Right cardiac atrium (tissue), 5 donors: ENCODE results near the gene GULP1. TPM values are rescaled to one million over a fixed set of nuclear protein-coding genes. Genes with fewer than 3 reads are reported as not detected.
"Not testable (repeated sequence)": the region's sequence is repeated elsewhere in the genome, so short reads cannot be mapped to it uniquely, and the experiment has no call there.

Source experiments
- ATAC-seq, 2 donors: fragments of 200-7000 bp; cut with Tn5 transposase; one replicate each; pipeline versions ENCODE4 v1.8.0 to v1.9.1; 2020; ENCODE audit warnings: moderate library complexity in 2 of 2, mild to moderate bottlenecking in 1 of 2
- DNase-seq, 3 donors: peaks; one replicate each; pipeline ENCODE4 v3.0.0-alpha.2; 2020
- H3K27ac ChIP-seq: one replicate; pipeline ENCODE4 v1.5.1; 2013; ENCODE audit warnings: mild to moderate bottlenecking, low read length, control low read depth, moderate library complexity
- H3K27me3 ChIP-seq: one replicate; pipeline ENCODE4 v1.6.1; 2013; ENCODE audit not compliant: control insufficient read depth, insufficient read depth
- H3K4me1 ChIP-seq: one replicate; pipeline ENCODE4 v1.6.1; 2013; ENCODE audit warnings: low read length; ENCODE audit not compliant: control insufficient read depth, insufficient read depth
- H3K4me3 ChIP-seq: one replicate; pipeline ENCODE4 v1.5.1; 2013; ENCODE audit warnings: low read length, control low read depth
- H3K9me3 ChIP-seq: one replicate; pipeline ENCODE4 v1.6.1; 2013; ENCODE audit warnings: low read length; ENCODE audit not compliant: control insufficient read depth
- WGBS: extraction: QIAGEN DNeasy Blood & Tissue Kit; methylation state at CpG from one replicate; pipeline ENCODE4 v1.1.7; 2013; 5-methylcytosine and 5-hydroxymethylcytosine counted together
- intact Hi-C, 4 donors: fragments of 100-400 bp; cut with DNase I; formaldehyde crosslinking; loops; one replicate each; pipeline versions ENCODE4 v1.11.0 to v1.14.0; 2022 to 2023
- polyA plus RNA-seq: library from polyadenylated mRNA; stranded (reverse); fragments of 200-250 nt; gene quantifications from one replicate; pipeline ENCODE4 v1.2.3, GENCODE V29; 2013
- total RNA-seq, 4 donors: library from RNA; stranded (reverse); fragmentation: NEBNext Ultra II Directional; extraction: Animal tissue kit (Norgen Biotek cat#: 25700); gene quantifications; one replicate each; pipeline ENCODE4 v1.2.1, GENCODE V29; 2021
- donor health status: healthy with polysubstance abuse.
- donor health status: DM: no; HTN: yes; CAD: no.
- donor health status: DM: no; HTN: no; CAD: no.
- donor health status: DM: no; HTN: yes; CAD: no; lungs with severe emphysema.
- donor health status: DM: yes; HTN: yes; CAD: no.

The GULP1 gene
- total and polyA plus RNA-seq, 5 donors = 3.5 to 14.4 (median 11.0) TPM

GRCh38 chr2:188580738-188581137 is 289.1 kb downstream of the GULP1 start:
- Histone ChIP-seq H3K9me3 (no peaks in the 10 kb centered on the region), H3K27me3 (no peaks in the 10 kb centered on the region), H3K4me3 (no peak overlapping the region), H3K4me1 (no peaks in the 10 kb centered on the region), H3K27ac (no peak overlapping the region)
- intact Hi-C loops = no loop called here
- DNase-seq (no peak), ATAC-seq (no peak)
- WGBS = 68% methylated on average over 5 of the region's 5 CpGs

- Histone ChIP-seq H3K4me1 (no peaks in the 10 kb centered on the region), H3K27ac (no peak overlapping the region), H3K27me3 (no peaks in the 10 kb centered on the region), H3K4me3 (no peak overlapping the region), H3K9me3 (no peaks in the 10 kb centered on the region)
- DNase-seq (no peak), ATAC-seq (no peak)
- intact Hi-C loops = no loop called here
- WGBS = 88% methylated on average over 2 of the region's 2 CpGs
Observed at GRCh38 chr2:188582211-188582610, 290.5 kb downstream of the GULP1 start.

GRCh38 chr2:188588235-188588634 is 296.6 kb downstream of the GULP1 start:
- intact Hi-C loops = no loop called here

GRCh38 chr2:188596054-188596453 is 304.4 kb downstream of the GULP1 start:
- Histone ChIP-seq H3K27me3 (no peaks in the 10 kb centered on the region), H3K4me1 (no peaks in the 10 kb centered on the region), H3K27ac (no peak overlapping the region), H3K4me3 (no peak overlapping the region), H3K9me3 (no peaks in the 10 kb centered on the region)
- no peak for DNase-seq
- no peak for ATAC-seq
- intact Hi-C loops = no loop called here
- WGBS = 88% methylated on average over 1 of the region's 1 CpG

More at GRCh38 chr2:188588235-188588634, 296.6 kb downstream of the GULP1 start:
- Histone ChIP-seq H3K27ac (no peak overlapping the region), H3K27me3 (no peaks in the 10 kb centered on the region), H3K4me1 (no peaks in the 10 kb centered on the region), H3K4me3 (no peak overlapping the region), H3K9me3 (no peaks in the 10 kb centered on the region)
- no peak for DNase-seq
- ATAC-seq = no peak

- DNase-seq = peak in 1 of 3 donors; percentile 14
- no peak overlapping the region for H3K27ac ChIP-seq
- 80% methylated on average over 1 of the region's 1 CpG for WGBS
Observed at GRCh38 chr2:188598551-188598950, 306.9 kb downstream of the GULP1 start.

GRCh38 chr2:188599140-188599539 is 307.5 kb downstream of the GULP1 start:
- Histone ChIP-seq H3K4me1 (no peaks in the 10 kb centered on the region), H3K27ac (no peak overlapping the region), H3K27me3 (no peaks in the 10 kb centered on the region), H3K4me3 (no peak overlapping the region), H3K9me3 (no peaks in the 10 kb centered on the region)
- intact Hi-C loops = no loop called here
- WGBS = 42% methylated on average over 2 of the region's 2 CpGs
- ATAC-seq = no peak
- DNase-seq = no peak

More at GRCh38 chr2:188598551-188598950, 306.9 kb downstream of the GULP1 start:
- ATAC-seq = peak; percentile 72 to 85
- Histone ChIP-seq H3K27me3 (no peaks in the 10 kb centered on the region), H3K4me3 (no peak overlapping the region), H3K9me3 (no peaks in the 10 kb centered on the region), H3K4me1 (no peaks in the 10 kb centered on the region)
- intact Hi-C loops = no loop called here

GRCh38 chr2:188600536-188601210 is 309.0 kb downstream of the GULP1 start:
- ATAC-seq (no peak), DNase-seq (no peak)
- Histone ChIP-seq H3K27ac (no peak overlapping the region), H3K27me3 (no peaks in the 10 kb centered on the region), H3K4me1 (no peaks in the 10 kb centered on the region), H3K4me3 (no peak overlapping the region), H3K9me3 (no peaks in the 10 kb centered on the region)
- 85% methylated on average over 5 of the region's 5 CpGs for WGBS
- intact Hi-C loops = no loop called here

GRCh38 chr2:188601391-188601790 is 309.7 kb downstream of the GULP1 start:
- H3K27me3 ChIP-seq = no peaks in the 10 kb centered on the region
- intact Hi-C loops = no loop called here
- H3K27ac ChIP-seq = no peak overlapping the region
- no peaks in the 10 kb centered on the region for H3K9me3 ChIP-seq
- DNase-seq (no peak), ATAC-seq (no peak)
- no peaks in the 10 kb centered on the region for H3K4me1 ChIP-seq
- H3K4me3 ChIP-seq = no peak overlapping the region
- WGBS = 72% methylated on average over 2 of the region's 2 CpGs

- H3K27ac ChIP-seq = no peak overlapping the region
- ATAC-seq = no peak
- H3K4me1 ChIP-seq = no peaks in the 10 kb centered on the region
- no peaks in the 10 kb centered on the region for H3K27me3 ChIP-seq
- no peaks in the 10 kb centered on the region for H3K9me3 ChIP-seq
- DNase-seq = no peak
- intact Hi-C loops = no loop called here
- H3K4me3 ChIP-seq = no peak overlapping the region
Observed at GRCh38 chr2:188601927-188602326, 310.3 kb downstream of the GULP1 start.

GRCh38 chr2:188604579-188604978 is 312.9 kb downstream of the GULP1 start:
- Histone ChIP-seq H3K9me3 (no peaks in the 10 kb centered on the region), H3K27me3 (no peaks in the 10 kb centered on the region), H3K27ac (no peak overlapping the region), H3K4me3 (no peak overlapping the region), H3K4me1 (no peaks in the 10 kb centered on the region)
- intact Hi-C loops = no loop called here
- ATAC-seq = no peak
- 67% methylated on average over 1 of the region's 1 CpG for WGBS
- DNase-seq = no peak

- H3K27me3 ChIP-seq, ATAC-seq: not testable (repeated sequence)
- peak in 2 of 3 donors; percentile 26 to 29 for DNase-seq
Observed at GRCh38 chr2:188605609-188606584, 314.2 kb downstream of the GULP1 start.

More at GRCh38 chr2:188605609-188606584, 314.2 kb downstream of the GULP1 start:
- 96% methylated on average over 32 of the region's 39 CpGs for WGBS
- intact Hi-C loops, H3K4me1 ChIP-seq, H3K9me3 ChIP-seq, H3K27ac ChIP-seq, H3K4me3 ChIP-seq: not testable (repeated sequence)
